ENCODE data around the gene PCDHGA3. TPM values are rescaled to one million over a fixed set of nuclear protein-coding genes. Genes with fewer than 3 reads are reported as not detected.

Gene PCDHGA3
- total RNA-seq, 1 experiment from 2014 or later: not detected

Other genes with a start within 250 kb of the PCDHGA3 start
- gene PCDHB2, start 249.2 kb upstream of the PCDHGA3 start, total RNA-seq (2022; extraction: Qiagen RNA extraction; ENCODE audit: low read depth): 2.7 to 4.5 TPM (median 3.1 TPM) in 5 replicates
- gene PCDHB3, start 243.4 kb upstream of the PCDHGA3 start, total RNA-seq (2022; extraction: Qiagen RNA extraction; ENCODE audit: low read depth): 0.09 TPM in 1 of 5 replicates, not detected in the others
- 0.06 to 0.12 TPM (median 0.09 TPM) in 4 of 5 replicates, not detected in the other for gene PCDHB4, start 222.0 kb upstream of the PCDHGA3 start, total RNA-seq (2022; extraction: Qiagen RNA extraction; ENCODE audit: low read depth)
- gene PCDHB5, start 208.6 kb upstream of the PCDHGA3 start, total RNA-seq (2022; extraction: Qiagen RNA extraction; ENCODE audit: low read depth): 1.2 to 2.1 TPM (median 1.4 TPM) in 5 replicates
- gene PCDHB6, start 193.8 kb upstream of the PCDHGA3 start, total RNA-seq (2022; extraction: Qiagen RNA extraction; ENCODE audit: low read depth): 0.62 to 1.1 TPM (median 0.85 TPM) in 5 replicates
- gene PCDHB7, start 171.2 kb upstream of the PCDHGA3 start, total RNA-seq (2022; extraction: Qiagen RNA extraction; ENCODE audit: low read depth): 0.06 TPM in 1 of 5 replicates, not detected in the others
- gene PCDHB8, start 166.0 kb upstream of the PCDHGA3 start, total RNA-seq (2022; extraction: Qiagen RNA extraction; ENCODE audit: low read depth): 0.20 to 0.40 TPM (median 0.37 TPM) in 4 of 5 replicates, not detected in the other
- 0.05 to 0.11 TPM (median 0.05 TPM) in 3 of 5 replicates, not detected in the others for gene PCDHB16, start 161.4 kb upstream of the PCDHGA3 start, total RNA-seq (2022; extraction: Qiagen RNA extraction; ENCODE audit: low read depth)
- not detected in 5 replicates for gene PCDHB9, start 156.7 kb upstream of the PCDHGA3 start, total RNA-seq (2022; extraction: Qiagen RNA extraction; ENCODE audit: low read depth)
- gene PCDHB10, start 151.5 kb upstream of the PCDHGA3 start, total RNA-seq (2022; extraction: Qiagen RNA extraction; ENCODE audit: low read depth): not detected in 5 replicates
- 0.05 to 0.20 TPM (median 0.08 TPM) in 4 of 5 replicates, not detected in the other for gene PCDHB11, start 144.2 kb upstream of the PCDHGA3 start, total RNA-seq (2022; extraction: Qiagen RNA extraction; ENCODE audit: low read depth)
- gene PCDHB12, start 135.1 kb upstream of the PCDHGA3 start, total RNA-seq (2022; extraction: Qiagen RNA extraction; ENCODE audit: low read depth): not detected in 5 replicates
- 0.06 to 0.20 TPM (median 0.08 TPM) in 4 of 5 replicates, not detected in the other for gene PCDHB13, start 129.9 kb upstream of the PCDHGA3 start, total RNA-seq (2022; extraction: Qiagen RNA extraction; ENCODE audit: low read depth)
- gene PCDHB14, start 120.5 kb upstream of the PCDHGA3 start, total RNA-seq (2022; extraction: Qiagen RNA extraction; ENCODE audit: low read depth): 0.11 to 0.13 TPM in 2 of 5 replicates, not detected in the others
- gene PCDHB15, start 98.4 kb upstream of the PCDHGA3 start, total RNA-seq (2022; extraction: Qiagen RNA extraction; ENCODE audit: low read depth): 0.09 to 0.14 TPM in 2 of 5 replicates, not detected in the others
- not detected in 5 replicates for gene SLC25A2, start 39.8 kb upstream of the PCDHGA3 start, total RNA-seq (2022; extraction: Qiagen RNA extraction; ENCODE audit: low read depth)
- gene TAF7, start 23.0 kb upstream of the PCDHGA3 start, total RNA-seq (2022; extraction: Qiagen RNA extraction; ENCODE audit: low read depth): 59.2 to 89.1 TPM (median 72.2 TPM) in 5 replicates
- 0.22 to 0.40 TPM (median 0.30 TPM) in 5 replicates for gene PCDHGA1, start 13.3 kb upstream of the PCDHGA3 start, total RNA-seq (2022; extraction: Qiagen RNA extraction; ENCODE audit: low read depth)
- gene PCDHGA2, start 5.1 kb upstream of the PCDHGA3 start, total RNA-seq (2022; extraction: Qiagen RNA extraction; ENCODE audit: low read depth): 0.37 to 0.79 TPM (median 0.54 TPM) in 5 replicates
- gene PCDHGB1, start 6.3 kb downstream of the PCDHGA3 start, total RNA-seq (2022; extraction: Qiagen RNA extraction; ENCODE audit: low read depth): 1.1 to 1.9 TPM (median 1.8 TPM) in 5 replicates
- 0.11 to 0.23 TPM (median 0.17 TPM) in 5 replicates for gene PCDHGA4, start 11.2 kb downstream of the PCDHGA3 start, total RNA-seq (2022; extraction: Qiagen RNA extraction; ENCODE audit: low read depth)
- 0.11 to 0.17 TPM (median 0.15 TPM) in 3 of 5 replicates, not detected in the others for gene PCDHGB2, start 16.2 kb downstream of the PCDHGA3 start, total RNA-seq (2022; extraction: Qiagen RNA extraction; ENCODE audit: low read depth)
- 0.09 to 0.21 TPM (median 0.18 TPM) in 5 replicates for gene PCDHGA5, start 20.3 kb downstream of the PCDHGA3 start, total RNA-seq (2022; extraction: Qiagen RNA extraction; ENCODE audit: low read depth)
- 0.12 to 0.29 TPM (median 0.27 TPM) in 5 replicates for gene PCDHGB3, start 26.4 kb downstream of the PCDHGA3 start, total RNA-seq (2022; extraction: Qiagen RNA extraction; ENCODE audit: low read depth)
- gene PCDHGA6, start 30.1 kb downstream of the PCDHGA3 start, total RNA-seq (2022; extraction: Qiagen RNA extraction; ENCODE audit: low read depth): 0.05 to 0.29 TPM (median 0.20 TPM) in 5 replicates
- gene PCDHGA7, start 38.9 kb downstream of the PCDHGA3 start, total RNA-seq (2022; extraction: Qiagen RNA extraction; ENCODE audit: low read depth): 0.77 to 1.0 TPM (median 0.98 TPM) in 5 replicates
- 0.74 to 1.1 TPM (median 0.90 TPM) in 5 replicates for gene PCDHGB4, start 43.9 kb downstream of the PCDHGA3 start, total RNA-seq (2022; extraction: Qiagen RNA extraction; ENCODE audit: low read depth)
- gene PCDHGA8, start 48.8 kb downstream of the PCDHGA3 start, total RNA-seq (2022; extraction: Qiagen RNA extraction; ENCODE audit: low read depth): 0.02 to 0.06 TPM (median 0.04 TPM) in 3 of 5 replicates, not detected in the others
- gene PCDHGB5, start 54.1 kb downstream of the PCDHGA3 start, total RNA-seq (2022; extraction: Qiagen RNA extraction; ENCODE audit: low read depth): 1.9 to 2.5 TPM (median 2.1 TPM) in 5 replicates
- gene PCDHGA9, start 58.9 kb downstream of the PCDHGA3 start, total RNA-seq (2022; extraction: Qiagen RNA extraction; ENCODE audit: low read depth): 0.09 TPM in 1 of 5 replicates, not detected in the others
- gene PCDHGB6, start 64.2 kb downstream of the PCDHGA3 start, total RNA-seq (2022; extraction: Qiagen RNA extraction; ENCODE audit: low read depth): 0.07 to 0.12 TPM (median 0.08 TPM) in 4 of 5 replicates, not detected in the other
- not detected in 5 replicates for gene PCDHGA10, start 69.2 kb downstream of the PCDHGA3 start, total RNA-seq (2022; extraction: Qiagen RNA extraction; ENCODE audit: low read depth)
- 0.05 to 0.08 TPM (median 0.06 TPM) in 3 of 5 replicates, not detected in the others for gene PCDHGB7, start 73.8 kb downstream of the PCDHGA3 start, total RNA-seq (2022; extraction: Qiagen RNA extraction; ENCODE audit: low read depth)
- gene PCDHGA11, start 77.2 kb downstream of the PCDHGA3 start, total RNA-seq (2022; extraction: Qiagen RNA extraction; ENCODE audit: low read depth): 0.05 to 0.07 TPM in 2 of 5 replicates, not detected in the others
- gene PCDHGA12, start 86.7 kb downstream of the PCDHGA3 start, total RNA-seq (2022; extraction: Qiagen RNA extraction; ENCODE audit: low read depth): not detected in 5 replicates
- gene PCDHGC3, start 132.1 kb downstream of the PCDHGA3 start, total RNA-seq (2022; extraction: Qiagen RNA extraction; ENCODE audit: low read depth): 5.1 to 7.1 TPM (median 6.4 TPM) in 5 replicates
- gene PCDHGC4, start 141.2 kb downstream of the PCDHGA3 start, total RNA-seq (2022; extraction: Qiagen RNA extraction; ENCODE audit: low read depth): not detected in 5 replicates
- gene PCDHGC5, start 145.3 kb downstream of the PCDHGA3 start, total RNA-seq (2022; extraction: Qiagen RNA extraction; ENCODE audit: low read depth): not detected in 5 replicates